Liver (tissue), 9 donors: Measurements from ENCODE around the gene ARL4A. TPM values are rescaled to one million over a fixed set of nuclear protein-coding genes. Genes with fewer than 3 reads are reported as not detected.

ENCODE experiments used
- DNase-seq: peaks from one replicate; pipeline ENCODE4 v3.0.0-alpha.2; 2017; ENCODE audit warnings: low spot score
- H3K27ac ChIP-seq, 2 donors: one replicate each; pipeline ENCODE4 v1.7.0; 2013; ENCODE audit warnings: inconsistent platforms in 2 of 2, low read length in 2 of 2, control low read depth in 1 of 2, low read depth in 1 of 2, mild to moderate bottlenecking in 1 of 2
- H3K27me3 ChIP-seq, 4 donors: one replicate each; pipeline versions ENCODE4 v1.6.1 to v1.7.0; 2013; ENCODE audit warnings: low read length in 3 of 4, inconsistent platforms in 1 of 4, mild to moderate bottlenecking in 1 of 4, moderate library complexity in 1 of 4; ENCODE audit not compliant: control insufficient read depth in 4 of 4, insufficient read depth in 4 of 4
- H3K36me3 ChIP-seq, 4 donors: one replicate each; pipeline versions ENCODE4 v1.6.1 to v1.7.0; 2013; ENCODE audit warnings: low read length in 3 of 4, mild to moderate bottlenecking in 3 of 4, low read depth in 1 of 4, moderate library complexity in 1 of 4; ENCODE audit not compliant: control insufficient read depth in 4 of 4, insufficient read depth in 3 of 4
- H3K4me1 ChIP-seq, 4 donors: one replicate each; pipeline versions ENCODE4 v1.6.1 to v1.7.0; 2013; ENCODE audit warnings: low read length in 3 of 4, mild to moderate bottlenecking in 3 of 4, moderate library complexity in 1 of 4; ENCODE audit not compliant: control insufficient read depth in 4 of 4, insufficient read depth in 4 of 4
- H3K4me3 ChIP-seq, 3 donors: one replicate each; pipeline versions ENCODE4 v1.6.1 to v1.7.0; 2013; ENCODE audit warnings: low read length in 3 of 3, control low read depth in 1 of 3, low read depth in 1 of 3, mild to moderate bottlenecking in 1 of 3
- H3K9ac ChIP-seq, 2 donors: one replicate each; pipeline ENCODE4 v1.7.0; 2013; ENCODE audit warnings: low read length in 2 of 2, mild to moderate bottlenecking in 2 of 2, moderate library complexity in 2 of 2, control low read depth in 1 of 2, low read depth in 1 of 2
- H3K9me3 ChIP-seq, 4 donors: one replicate each; pipeline versions ENCODE4 v1.6.1 to v1.7.0; 2013; ENCODE audit warnings: low read length in 3 of 4; ENCODE audit not compliant: control insufficient read depth in 4 of 4
- CTCF ChIP-seq: fragments of 150-350 bp; IDR thresholded peaks from 2 replicates; pipeline ENCODE4 v1.5.1; 2017; ENCODE audit warnings: improper control_type of control experiment, low read depth, low read length; ENCODE audit not compliant: missing input control
- EGR1 ChIP-seq, 2 donors: IDR thresholded peaks; 2 replicates each; pipeline ENCODE4 v1.6.1; 2016 to 2018; ENCODE audit warnings: antibody characterized with exemption in 2 of 2, low read depth in 2 of 2
- FOXA1 ChIP-seq: IDR thresholded peaks from 2 replicates; pipeline ENCODE4 v1.6.1; 2016; ENCODE audit warnings: antibody characterized with exemption
- FOXA2 ChIP-seq: IDR thresholded peaks from 2 replicates; pipeline ENCODE4 v1.6.1; 2016; ENCODE audit warnings: antibody characterized with exemption
- GABPA ChIP-seq, 2 donors: IDR thresholded peaks in 1 of 2; conservative IDR thresholded peaks in 1 of 2; 2 replicates each; pipeline ENCODE4 v1.6.1; 2016; ENCODE audit warnings: antibody characterized with exemption in 2 of 2, mild to moderate bottlenecking in 1 of 2, moderate library complexity in 1 of 2
- HNF4A ChIP-seq, 2 donors: conservative IDR thresholded peaks; 2 replicates each; pipeline ENCODE4 v1.6.1; 2016; ENCODE audit warnings: antibody characterized with exemption in 2 of 2, mild to moderate bottlenecking in 2 of 2
- HNF4G ChIP-seq: IDR thresholded peaks from 2 replicates; pipeline ENCODE4 v1.6.1; 2016; ENCODE audit warnings: antibody characterized with exemption
- JUND ChIP-seq, 2 donors: IDR thresholded peaks; 2 replicates each; pipeline ENCODE4 v1.6.1; 2016; ENCODE audit warnings: antibody characterized with exemption in 2 of 2
- MAX ChIP-seq: IDR thresholded peaks from 2 replicates; pipeline ENCODE4 v1.6.1; 2016; ENCODE audit warnings: antibody characterized with exemption
- NR2F2 ChIP-seq: IDR thresholded peaks from 2 replicates; pipeline ENCODE4 v1.6.1; 2016; ENCODE audit warnings: antibody characterized with exemption
- RAD21 ChIP-seq, 2 donors: IDR thresholded peaks; 2 replicates each; pipeline ENCODE4 v1.6.1; 2016; ENCODE audit warnings: antibody characterized with exemption in 2 of 2, mild to moderate bottlenecking in 2 of 2
- RXRA ChIP-seq, 2 donors: IDR thresholded peaks; 2 replicates each; pipeline ENCODE4 v1.6.1; 2017 to 2018; ENCODE audit warnings: antibody characterized with exemption in 2 of 2, mild to moderate bottlenecking in 1 of 2
- SP1 ChIP-seq: IDR thresholded peaks from 2 replicates; pipeline ENCODE4 v1.6.1; 2018; ENCODE audit warnings: antibody characterized with exemption, mild to moderate bottlenecking
- TAF1 ChIP-seq: conservative IDR thresholded peaks from 2 replicates; pipeline ENCODE4 v1.6.1; 2016; ENCODE audit warnings: antibody characterized with exemption, mild to moderate bottlenecking
- YY1 ChIP-seq: IDR thresholded peaks from 2 replicates; pipeline ENCODE4 v1.6.1; 2016; ENCODE audit warnings: antibody characterized with exemption, mild to moderate bottlenecking
- WGBS: extraction: QIAGEN DNeasy Blood & Tissue Kit; methylation state at CpG from one replicate; pipeline ENCODE4 v1.1.7; 2013; 5-methylcytosine and 5-hydroxymethylcytosine counted together
- polyA plus RNA-seq, 2 donors: library from polyadenylated mRNA; stranded (reverse) in 1 of 2; unstranded in 1 of 2; fragments of 200-250 nt in 1 of 2; fragments of >200 nt in 1 of 2; fragmentation: Nextera tagmentation in 1 of 2; extraction: Ambion mirVana in 1 of 2; gene quantifications; one replicate each; pipeline versions ENCODE4 v1.2.1 to v1.2.3, GENCODE V29; 2013 to 2015
- total RNA-seq, 2 donors: library from RNA; depleted of rRNA; stranded (reverse); fragments of >200 nt; gene quantifications; one replicate each; pipeline ENCODE4 v1.2.3, GENCODE V29; 2014
- TF ChIP-seq, protein P1 (sequence below): IDR thresholded peaks from 2 replicates; pipeline ENCODE4 v1.6.1; 2016; ENCODE audit warnings: antibody characterized with exemption, mild to moderate bottlenecking
- TF ChIP-seq, protein P2 (sequence below): IDR thresholded peaks from 2 replicates; pipeline ENCODE4 v1.6.1; 2016; ENCODE audit warnings: antibody characterized with exemption
- TF ChIP-seq, protein P3 (sequence below): IDR thresholded peaks from 2 replicates; pipeline ENCODE4 v1.6.1; 2016; ENCODE audit warnings: antibody characterized with exemption
- donor health status: healthy.
- donor health status: healthy.
- donor health status: healthy.
- donor health status: healthy.
- donor health status: healthy.

The ARL4A gene
- total and polyA plus RNA-seq, 4 donors = 7.5 to 77.3 (median 16.0) TPM

DNA sequence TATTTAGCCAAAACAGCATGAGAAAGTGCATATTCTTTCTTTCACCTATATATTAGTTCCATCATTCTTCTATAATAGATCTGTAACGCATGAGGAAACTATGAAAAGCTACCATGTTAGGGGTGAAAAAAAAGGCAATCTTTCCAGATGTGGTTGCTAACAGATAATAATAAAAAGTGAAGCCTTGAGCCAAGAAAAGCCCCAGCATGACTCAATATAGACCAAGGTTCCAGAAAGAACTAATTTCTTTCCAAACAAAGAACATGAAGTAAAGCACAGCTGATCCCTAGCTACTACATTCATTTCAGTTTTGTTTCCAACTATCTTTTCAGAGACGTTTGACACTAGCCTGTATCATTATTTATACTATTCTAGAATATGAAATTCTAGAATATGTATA lies 16.4 kb downstream of the ARL4A start:
- H3K9ac ChIP-seq = no peak overlapping the region
- H3K9me3 ChIP-seq = peaks cover 0 to 6% (median under 1%) of the 10 kb centered on the region in 4 donors
- no peak overlapping the region for H3K27ac ChIP-seq
- H3K27me3 ChIP-seq = no peaks in the 10 kb centered on the region
- no peaks in the 10 kb centered on the region for H3K4me1 ChIP-seq
- no peak for TF ChIP-seq NR2F2
- no peak for TF ChIP-seq RAD21 (IDR thresholded peaks at IDR 0.05)
- no peak for TF ChIP-seq RXRA (IDR thresholded peaks at IDR 0.05)
- TF ChIP-seq, protein P1, sequence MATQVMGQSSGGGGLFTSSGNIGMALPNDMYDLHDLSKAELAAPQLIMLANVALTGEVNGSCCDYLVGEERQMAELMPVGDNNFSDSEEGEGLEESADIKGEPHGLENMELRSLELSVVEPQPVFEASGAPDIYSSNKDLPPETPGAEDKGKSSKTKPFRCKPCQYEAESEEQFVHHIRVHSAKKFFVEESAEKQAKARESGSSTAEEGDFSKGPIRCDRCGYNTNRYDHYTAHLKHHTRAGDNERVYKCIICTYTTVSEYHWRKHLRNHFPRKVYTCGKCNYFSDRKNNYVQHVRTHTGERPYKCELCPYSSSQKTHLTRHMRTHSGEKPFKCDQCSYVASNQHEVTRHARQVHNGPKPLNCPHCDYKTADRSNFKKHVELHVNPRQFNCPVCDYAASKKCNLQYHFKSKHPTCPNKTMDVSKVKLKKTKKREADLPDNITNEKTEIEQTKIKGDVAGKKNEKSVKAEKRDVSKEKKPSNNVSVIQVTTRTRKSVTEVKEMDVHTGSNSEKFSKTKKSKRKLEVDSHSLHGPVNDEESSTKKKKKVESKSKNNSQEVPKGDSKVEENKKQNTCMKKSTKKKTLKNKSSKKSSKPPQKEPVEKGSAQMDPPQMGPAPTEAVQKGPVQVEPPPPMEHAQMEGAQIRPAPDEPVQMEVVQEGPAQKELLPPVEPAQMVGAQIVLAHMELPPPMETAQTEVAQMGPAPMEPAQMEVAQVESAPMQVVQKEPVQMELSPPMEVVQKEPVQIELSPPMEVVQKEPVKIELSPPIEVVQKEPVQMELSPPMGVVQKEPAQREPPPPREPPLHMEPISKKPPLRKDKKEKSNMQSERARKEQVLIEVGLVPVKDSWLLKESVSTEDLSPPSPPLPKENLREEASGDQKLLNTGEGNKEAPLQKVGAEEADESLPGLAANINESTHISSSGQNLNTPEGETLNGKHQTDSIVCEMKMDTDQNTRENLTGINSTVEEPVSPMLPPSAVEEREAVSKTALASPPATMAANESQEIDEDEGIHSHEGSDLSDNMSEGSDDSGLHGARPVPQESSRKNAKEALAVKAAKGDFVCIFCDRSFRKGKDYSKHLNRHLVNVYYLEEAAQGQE = no peak
- TF ChIP-seq, protein P2, sequence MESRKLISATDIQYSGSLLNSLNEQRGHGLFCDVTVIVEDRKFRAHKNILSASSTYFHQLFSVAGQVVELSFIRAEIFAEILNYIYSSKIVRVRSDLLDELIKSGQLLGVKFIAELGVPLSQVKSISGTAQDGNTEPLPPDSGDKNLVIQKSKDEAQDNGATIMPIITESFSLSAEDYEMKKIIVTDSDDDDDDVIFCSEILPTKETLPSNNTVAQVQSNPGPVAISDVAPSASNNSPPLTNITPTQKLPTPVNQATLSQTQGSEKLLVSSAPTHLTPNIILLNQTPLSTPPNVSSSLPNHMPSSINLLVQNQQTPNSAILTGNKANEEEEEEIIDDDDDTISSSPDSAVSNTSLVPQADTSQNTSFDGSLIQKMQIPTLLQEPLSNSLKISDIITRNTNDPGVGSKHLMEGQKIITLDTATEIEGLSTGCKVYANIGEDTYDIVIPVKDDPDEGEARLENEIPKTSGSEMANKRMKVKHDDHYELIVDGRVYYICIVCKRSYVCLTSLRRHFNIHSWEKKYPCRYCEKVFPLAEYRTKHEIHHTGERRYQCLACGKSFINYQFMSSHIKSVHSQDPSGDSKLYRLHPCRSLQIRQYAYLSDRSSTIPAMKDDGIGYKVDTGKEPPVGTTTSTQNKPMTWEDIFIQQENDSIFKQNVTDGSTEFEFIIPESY = no peak
- TF ChIP-seq FOXA2 = no peak
- no peak for TF ChIP-seq FOXA1
- no peak for TF ChIP-seq MAX
- no peak for TF ChIP-seq TAF1
- no peak for TF ChIP-seq CTCF
- TF ChIP-seq GABPA (IDR thresholded peaks at IDR 0.05 in 1 of 2, conservative IDR thresholded peaks at IDR 0.05 in 1 of 2) = no peak
- no peak for TF ChIP-seq HNF4G
- TF ChIP-seq, protein P3, sequence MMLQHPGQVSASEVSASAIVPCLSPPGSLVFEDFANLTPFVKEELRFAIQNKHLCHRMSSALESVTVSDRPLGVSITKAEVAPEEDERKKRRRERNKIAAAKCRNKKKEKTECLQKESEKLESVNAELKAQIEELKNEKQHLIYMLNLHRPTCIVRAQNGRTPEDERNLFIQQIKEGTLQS = no peak
- TF ChIP-seq EGR1 (IDR thresholded peaks at IDR 0.05; ENCODE audit: low read depth in 2 of 2) = no peak
- no peak for TF ChIP-seq SP1
- no peak for TF ChIP-seq YY1
- no peak for TF ChIP-seq HNF4A (conservative IDR thresholded peaks at IDR 0.05)
- no peak for TF ChIP-seq JUND (IDR thresholded peaks at IDR 0.05)
- no peak overlapping the region for H3K4me3 ChIP-seq
- H3K36me3 ChIP-seq = no peaks in the 10 kb centered on the region
- 91% methylated on average over 2 of the region's 2 CpGs for WGBS
- no peak for DNase-seq
